ENCODE measurements around the gene BMERB1.

BMERB1 gene

GRCh38 chr16:15616012-15616411 is 181.6 kb downstream of the BMERB1 start:
- DNase-seq (ENCODE audit: low spot score) = no peak

- DNase-seq (ENCODE audit: low spot score) = no peak
These were observed 182.2 kb downstream of the BMERB1 start for GRCh38 chr16:15616475-15617165.

GRCh38 chr16:15617901-15618300 is 183.5 kb downstream of the BMERB1 start:
- DNase-seq (ENCODE audit: low spot score) = no peak

- peak; percentile 64 for DNase-seq (ENCODE audit: low spot score)
These were observed 184.0 kb downstream of the BMERB1 start for GRCh38 chr16:15618392-15618791.

- no peak for DNase-seq (ENCODE audit: low spot score)
These were observed 186.3 kb downstream of the BMERB1 start for GRCh38 chr16:15620611-15621195.

GRCh38 chr16:15621456-15621855 is 187.1 kb downstream of the BMERB1 start:
- no peak for DNase-seq (ENCODE audit: low spot score)

GRCh38 chr16:15621889-15622288 is 187.5 kb downstream of the BMERB1 start:
- DNase-seq (ENCODE audit: low spot score) = no peak

GRCh38 chr16:15631730-15632409 is 197.5 kb downstream of the BMERB1 start:
- DNase-seq (ENCODE audit: low spot score) = no peak

- DNase-seq (ENCODE audit: low spot score) = no peak
These were observed 201.5 kb downstream of the BMERB1 start for GRCh38 chr16:15635926-15636325.

GRCh38 chr16:15636392-15636873 is 202.0 kb downstream of the BMERB1 start:
- no peak for DNase-seq (ENCODE audit: low spot score)

Measured in AG20443 (cell line).